ENCODE data around the gene GRAMD4.

GRAMD4 gene

DNA sequence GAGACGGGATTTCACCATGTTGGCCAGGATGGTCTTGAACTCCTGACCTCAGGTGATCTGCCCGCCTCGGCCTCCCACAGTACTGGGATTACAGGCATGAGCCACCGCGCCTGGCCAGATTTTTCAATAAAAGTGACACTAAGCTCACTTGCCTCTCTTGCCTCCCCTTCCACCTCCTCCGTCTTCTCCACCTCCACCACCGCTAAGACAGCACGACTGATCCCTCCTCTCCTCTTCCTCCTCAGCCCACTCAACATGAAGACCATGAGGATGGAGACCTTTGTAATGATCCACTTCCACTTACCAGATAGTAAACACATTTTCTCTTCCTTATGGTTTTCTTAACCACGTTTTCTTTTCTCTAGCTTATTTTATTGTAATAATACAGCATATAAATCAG, 103.7 kb downstream of the GRAMD4 start:
- no peak for DNase-seq (ENCODE audit: low spot score)

DNA sequence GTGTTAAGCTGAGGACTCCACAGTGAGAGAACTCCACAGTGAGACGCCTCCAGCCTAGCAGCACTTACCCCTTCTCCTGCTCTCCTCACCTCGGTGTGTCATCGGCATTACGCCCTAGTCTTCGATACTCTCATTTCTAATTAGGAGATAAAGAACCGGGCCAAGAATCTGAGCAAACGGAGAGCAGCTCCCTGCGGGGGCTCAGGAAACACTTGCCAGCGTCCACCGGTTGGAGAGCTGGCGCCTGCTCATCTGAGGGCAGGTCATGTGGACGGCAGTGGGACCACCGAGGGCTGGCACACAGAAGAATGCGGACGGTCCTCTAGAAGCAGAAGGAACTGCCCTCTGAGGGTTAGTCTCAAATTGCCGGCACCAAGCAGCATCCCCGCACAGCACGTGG, 104.9 kb downstream of the GRAMD4 start:
- DNase-seq (ENCODE audit: low spot score), result no peak

DNA sequence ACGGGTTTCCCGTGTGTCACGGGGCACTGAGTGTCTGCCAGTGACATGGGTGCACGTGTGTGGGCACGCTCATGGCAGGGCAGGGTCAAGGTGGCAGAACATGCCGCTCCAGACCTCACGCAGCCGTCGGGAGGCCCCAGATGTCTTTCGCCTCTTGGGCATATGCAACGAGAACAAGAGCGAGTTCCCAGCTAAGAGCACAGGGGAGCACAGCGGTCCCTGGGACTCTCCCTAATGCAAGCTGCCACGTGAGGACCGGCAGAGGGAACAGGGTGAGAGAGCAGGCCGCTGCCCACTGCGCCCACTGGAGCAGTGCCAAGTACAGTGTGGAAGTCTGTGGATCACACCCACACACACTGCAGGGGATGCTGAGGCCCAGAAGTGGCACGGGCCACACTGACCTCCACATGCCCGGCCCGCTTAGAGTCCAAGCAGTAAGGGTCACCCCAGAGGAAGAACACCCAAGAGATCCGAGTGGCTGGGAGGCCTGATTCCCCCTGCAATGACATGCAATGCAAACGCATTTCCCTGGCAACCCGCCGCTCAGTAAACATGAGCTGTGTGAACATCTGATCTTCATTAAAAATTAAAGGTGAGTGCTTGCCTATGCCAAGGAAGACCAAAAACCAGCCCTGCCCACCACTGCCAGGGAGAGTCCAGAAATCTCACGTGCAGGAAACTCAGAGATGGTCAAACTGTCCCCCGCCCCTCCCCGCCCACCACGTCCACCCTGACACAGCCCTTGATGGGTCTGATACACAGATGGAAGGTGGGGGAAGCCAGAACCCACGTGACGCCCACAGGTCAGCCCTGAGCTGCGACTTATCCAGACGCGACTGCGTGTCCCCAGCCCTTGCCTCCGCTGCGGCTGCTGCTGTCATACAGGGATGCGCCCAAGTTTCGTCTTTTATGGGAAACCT, 106.1 kb downstream of the GRAMD4 start:
- DNase-seq (ENCODE audit: low spot score), result no peak

DNA sequence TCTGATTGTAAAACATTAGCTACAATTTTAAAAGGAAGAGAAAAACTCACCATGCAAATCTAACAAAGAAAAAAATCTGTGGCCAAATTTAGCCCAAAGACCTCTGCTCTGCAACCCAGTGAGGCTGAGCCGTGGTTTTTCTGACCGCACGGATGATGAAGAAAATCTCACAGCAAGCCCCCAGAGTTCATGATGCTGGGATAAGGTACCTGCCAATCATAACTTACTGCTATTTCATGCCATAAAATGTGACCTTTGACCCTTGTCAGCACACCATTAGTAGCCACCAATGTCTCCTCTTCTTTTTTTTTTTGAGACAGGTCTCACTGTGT, 106.8 kb downstream of the GRAMD4 start:
- no peak for DNase-seq (ENCODE audit: low spot score)

- DNase-seq (ENCODE audit: low spot score), result no peak
These were observed 107.7 kb downstream of the GRAMD4 start for GRCh38 chr22:46727813-46728364.

GRCh38 chr22:46728470-46728869, 108.3 kb downstream of the GRAMD4 start:
- no peak for DNase-seq (ENCODE audit: low spot score)

Measured in globus pallidus (tissue), 1 donor.